ENCODE measurements around the gene PPM1L. TPM values are rescaled to one million over a fixed set of nuclear protein-coding genes. Genes with fewer than 3 reads are reported as not detected.

The PPM1L gene
- total and polyA plus RNA-seq, 10 of the 15 experiments (the other 5 are each of a cell fraction or from before 2014, with no cell fraction given), result under 0.01 to 0.33 (median 0.06) TPM; not detected in 1

GRCh38 chr3:160945336-160945735 is 189.3 kb downstream of the PPM1L start (continued):
- TF ChIP-seq MAX (IDR thresholded peaks at IDR 0.05; ENCODE audit: low read depth, low read length), result no peak
- TF ChIP-seq ZNF274 (IDR thresholded peaks at IDR 0.05; ENCODE audit: insufficient read depth, insufficient read length), result no peak
- no peak for TF ChIP-seq ZZZ3 (IDR thresholded peaks at IDR 0.05; ENCODE audit: control insufficient read depth, insufficient read length, low read depth)
- no peak for TF ChIP-seq STAT3 (IDR thresholded peaks at IDR 0.05; ENCODE audit: low read depth, low read length)
- TF ChIP-seq PKNOX1 (IDR thresholded peaks at IDR 0.05), result no peak
- TF ChIP-seq CBX3 (IDR thresholded peaks at IDR 0.05; ENCODE audit: borderline replicate concordance, low read depth), result no peak
- no peak for TF ChIP-seq FOS (IDR thresholded peaks at IDR 0.05; ENCODE audit: borderline replicate concordance, extremely low read depth, insufficient read length)
- TF ChIP-seq NR2C1 (IDR thresholded peaks at IDR 0.05), result no peak

GRCh38 chr3:160948273-160948672 is 192.2 kb downstream of the PPM1L start:
- no peaks in the 10 kb centered on the region; a peak in 2 of 4 replicates for H3K27me3 ChIP-seq (replicated peaks in 1 of 2; ENCODE audit: control insufficient read depth in 2 of 2, insufficient read depth in 2 of 2, low read length in 1 of 2)
- BruUV-seq (replicated peaks), result no TSS peak
- ChIA-PET RAD21 (ENCODE audit: unreplicated experiment) (no interaction called here), SMC1A (ENCODE audit: uncharacterized antibody, unreplicated experiment) (no interaction called here), POLR2A (no interaction called here), CTCF (interaction anchor here (0.7 kb wide), 1 partner anchor 260 kb away, joined by 3 read pairs; no protein-coding TSS in a partner anchor)
- H3K9me3 ChIP-seq (replicated peaks; ENCODE audit: control insufficient read depth, insufficient read depth, low read length), result no peaks in the 10 kb centered on the region
- H4K20me1 ChIP-seq (ENCODE audit: control insufficient read depth, insufficient read depth), result no peaks in the 10 kb centered on the region
- H3K27ac ChIP-seq (ENCODE audit: control insufficient read depth, insufficient read depth), result no peak overlapping the region
- H2AFZ ChIP-seq (ENCODE audit: control insufficient read depth, low read depth, low read length), result no peak overlapping the region
- no peak for ATAC-seq
- H3K4me1 ChIP-seq (ENCODE audit: control insufficient read depth, insufficient read depth, low read length), result no peaks in the 10 kb centered on the region
- in situ Hi-C loops (cut with MboI), result no loop called here
- intact Hi-C loops (cut with micrococcal nuclease; ENCODE audit: unreplicated experiment), result no loop called here
- DNase-seq (ENCODE audit: low read depth, low spot score), result no peak
- H3K9ac ChIP-seq (ENCODE audit: control insufficient read depth, insufficient read depth, low read length), result no peak overlapping the region
- no peak for FAIRE-seq
- WGBS (ENCODE audit: insufficient coverage, insufficient replicate concordance, low lambda C conversion rate, missing lambda C conversion rate), result 29% methylated on average over 3 of the region's 3 CpGs
- no peaks in the 10 kb centered on the region for H3K36me3 ChIP-seq (ENCODE audit: control insufficient read depth in 2 of 2, insufficient read depth in 2 of 2, low read length in 1 of 2)
- no peaks in the 10 kb centered on the region for H3K79me2 ChIP-seq (ENCODE audit: control insufficient read depth, insufficient read depth, low read length)
- H3K4me3 ChIP-seq, result no peak overlapping the region
- H3K4me2 ChIP-seq (ENCODE audit: control insufficient read depth, insufficient read depth), result no peak overlapping the region
- TF ChIP-seq BCL3 (IDR thresholded peaks at IDR 0.05; ENCODE audit: borderline replicate concordance, insufficient read depth, low read depth, low read length, poor library complexity, severe bottlenecking) (no peak), SPI1 (IDR thresholded peaks at IDR 0.05; ENCODE audit: borderline replicate concordance, insufficient read depth, low read depth, low read length) (no peak), SMARCA5 (IDR thresholded peaks at IDR 0.05) (no peak), ZBTB4 (CRISPR knock-in tag; IDR thresholded peaks at IDR 0.05) (no peak), IKZF2 (IDR thresholded peaks at IDR 0.05) (no peak), SRF (IDR thresholded peaks at IDR 0.05; ENCODE audit: low read depth in 2 of 2, low read length in 2 of 2) (no peak), SREBF1 (IDR thresholded peaks at IDR 0.05; ENCODE audit: low read length) (no peak), YY1 (IDR thresholded peaks at IDR 0.05; ENCODE audit: low read depth, low read length) (no peak), EP300 (IDR thresholded peaks at IDR 0.05; ENCODE audit: borderline replicate concordance in 1 of 2, control insufficient read depth in 1 of 2, low read depth in 2 of 2, low read length in 2 of 2) (no peak), ZSCAN29 (IDR thresholded peaks at IDR 0.05) (no peak), SIX5 (IDR thresholded peaks at IDR 0.05; ENCODE audit: low read depth, low read length, severe bottlenecking) (no peak)

All from GM12878 (cell line).